GM18505 (cell line): ENCODE data around the gene DISC1.

Experiments
- ATAC-seq: cut with Tn5 transposase; IDR thresholded peaks from one replicate; pipeline ENCODE4 v1.9.1; 2021; ENCODE audit not compliant: unreplicated experiment
- POLR2A ChIP-seq: IDR thresholded peaks from 4 replicates; pipeline ENCODE4 v1.6.1; 2011; ENCODE audit warnings: borderline replicate concordance; ENCODE audit not compliant: insufficient read depth, insufficient read length; ENCODE audit errors: extremely low read depth

The DISC1 gene

DNA sequence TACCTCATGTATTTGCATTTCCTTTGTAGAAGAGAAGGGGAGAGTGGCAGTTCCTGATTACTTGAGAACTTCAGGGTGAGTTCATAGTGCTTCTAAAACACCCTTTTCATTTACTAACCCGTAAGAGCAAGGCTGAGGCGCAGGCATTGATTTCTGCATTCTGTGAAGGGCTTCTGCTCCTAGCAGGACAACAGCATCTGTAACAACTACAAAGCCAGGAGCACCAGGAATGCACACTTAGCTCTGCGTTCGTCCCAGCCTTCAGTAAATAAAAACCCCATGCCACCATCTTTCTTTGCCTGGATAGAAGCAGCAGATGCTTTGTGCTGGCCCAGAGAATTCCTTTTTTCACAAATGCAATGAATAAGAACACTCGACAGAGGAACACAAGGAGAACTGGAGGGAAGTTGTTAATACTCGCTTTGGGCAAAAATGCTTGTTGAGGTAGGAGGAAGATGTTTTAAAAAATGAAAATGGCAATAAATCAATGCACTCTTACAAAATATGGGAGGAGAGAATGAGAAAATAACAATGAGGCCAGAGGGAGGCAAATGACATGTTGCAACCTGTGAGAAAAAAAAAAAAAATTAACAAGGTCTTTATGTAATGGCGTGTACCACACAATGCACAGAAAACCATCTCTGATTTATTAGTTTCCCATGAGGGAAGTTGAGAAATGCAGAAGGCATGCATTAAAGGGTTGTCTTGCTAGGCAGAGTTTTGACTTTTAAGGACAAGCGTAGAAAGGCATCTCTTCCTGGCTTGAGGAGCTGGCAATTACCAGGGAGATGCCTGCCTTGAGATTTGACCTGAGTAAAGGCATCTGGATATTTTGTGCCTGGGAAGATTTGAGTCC lies 418.8 kb downstream of the DISC1 start:
- ATAC-seq: no peak
- TF ChIP-seq POLR2A: no peak

DNA sequence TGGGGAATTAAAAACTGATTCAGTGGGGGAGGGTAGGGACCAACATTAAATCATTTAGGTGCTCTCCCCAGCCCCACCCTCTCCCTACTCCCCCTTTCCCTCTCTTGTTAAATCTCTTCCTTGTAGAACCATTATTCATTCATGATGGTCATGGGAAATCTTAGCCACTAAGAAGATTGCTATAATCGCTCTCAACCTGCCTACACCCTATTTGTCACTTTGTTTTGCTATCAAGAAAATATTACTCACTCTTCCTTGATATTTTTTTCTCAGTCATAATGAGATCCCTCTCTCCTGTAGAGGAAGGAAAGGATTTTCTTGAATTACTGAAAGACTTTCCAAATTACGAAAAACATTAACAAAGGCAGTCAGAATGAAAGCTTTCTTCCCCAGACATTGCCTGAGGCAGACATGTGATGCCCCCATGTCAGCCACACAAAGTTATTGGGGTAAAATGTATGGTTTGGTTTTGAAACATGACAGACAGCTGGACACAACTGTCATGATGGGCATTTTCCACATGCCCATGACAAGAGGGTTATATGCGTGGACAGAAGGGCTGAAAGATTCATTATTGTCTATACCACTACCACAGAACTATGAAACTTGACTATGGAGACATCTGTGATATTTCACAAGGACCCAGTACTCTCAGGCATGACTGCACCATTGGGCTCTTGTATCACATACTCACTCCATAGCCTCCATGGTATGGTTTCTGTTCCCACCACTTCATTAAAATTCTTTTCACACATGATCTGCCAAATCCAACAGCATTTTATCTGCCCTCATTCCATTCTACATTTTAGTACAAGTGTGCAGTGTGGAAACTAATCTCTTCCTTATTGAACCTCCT lies 420.1 kb downstream of the DISC1 start:
- ATAC-seq: no peak
- TF ChIP-seq POLR2A: no peak

DNA sequence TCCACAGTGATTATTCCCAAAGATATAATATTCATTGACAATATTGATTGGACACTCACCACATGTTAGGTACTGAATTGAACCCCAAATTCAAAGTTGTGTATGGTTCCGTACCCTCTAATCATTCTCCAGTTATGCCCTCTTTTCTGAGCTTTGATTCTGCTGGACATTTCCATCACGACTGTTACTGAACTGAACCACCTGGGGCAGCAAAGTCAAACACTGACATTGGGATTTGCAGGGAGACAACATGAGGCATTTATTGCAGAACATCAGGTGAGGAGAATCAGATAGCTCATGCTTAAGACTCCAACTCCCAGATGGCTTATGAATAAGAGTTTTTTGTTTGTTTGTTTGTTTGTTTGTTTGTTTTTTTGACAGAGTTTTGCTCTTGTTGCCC lies 420.9 kb downstream of the DISC1 start:
- no peak for TF ChIP-seq POLR2A
- no peak for ATAC-seq

DNA sequence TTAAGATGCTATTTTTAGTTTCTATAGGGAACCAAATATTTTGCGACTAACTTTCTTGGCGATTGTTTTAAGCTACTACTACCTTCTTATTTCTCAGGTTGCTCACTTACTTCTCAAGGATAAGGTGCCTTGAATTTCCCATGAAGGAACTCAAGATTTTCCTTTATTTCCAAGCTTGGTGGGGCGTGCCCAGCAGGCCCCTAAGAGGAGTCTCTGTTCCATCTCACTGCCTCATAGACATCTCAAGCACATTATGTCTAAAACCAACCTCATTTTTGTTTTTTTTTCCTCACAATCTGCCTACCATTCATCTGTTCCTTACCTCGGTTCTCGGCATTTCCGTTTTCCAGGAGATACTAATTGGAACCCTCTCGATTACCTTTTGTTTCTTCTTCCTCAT lies 421.9 kb downstream of the DISC1 start:
- ATAC-seq: no peak
- no peak for TF ChIP-seq POLR2A

DNA sequence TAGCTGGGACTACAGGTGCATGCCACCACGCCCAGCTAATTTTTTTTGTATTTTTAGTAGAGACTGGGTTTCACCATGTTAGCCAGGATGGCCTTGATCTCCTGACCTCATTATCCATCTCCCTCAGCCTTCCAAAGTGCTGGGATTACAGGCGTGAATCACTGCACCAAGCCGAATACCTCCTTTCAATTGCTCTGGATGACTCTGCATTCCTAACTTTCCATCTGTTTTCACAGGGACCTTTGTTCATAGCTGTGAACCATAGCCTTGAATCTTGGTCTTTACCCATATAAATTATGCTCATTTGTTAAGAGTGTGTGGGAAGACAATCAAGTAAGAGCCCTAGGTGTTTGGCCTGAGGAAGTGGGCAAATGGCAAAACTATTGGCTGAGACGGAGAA lies 422.7 kb downstream of the DISC1 start:
- TF ChIP-seq POLR2A: no peak
- ATAC-seq: no peak

DNA sequence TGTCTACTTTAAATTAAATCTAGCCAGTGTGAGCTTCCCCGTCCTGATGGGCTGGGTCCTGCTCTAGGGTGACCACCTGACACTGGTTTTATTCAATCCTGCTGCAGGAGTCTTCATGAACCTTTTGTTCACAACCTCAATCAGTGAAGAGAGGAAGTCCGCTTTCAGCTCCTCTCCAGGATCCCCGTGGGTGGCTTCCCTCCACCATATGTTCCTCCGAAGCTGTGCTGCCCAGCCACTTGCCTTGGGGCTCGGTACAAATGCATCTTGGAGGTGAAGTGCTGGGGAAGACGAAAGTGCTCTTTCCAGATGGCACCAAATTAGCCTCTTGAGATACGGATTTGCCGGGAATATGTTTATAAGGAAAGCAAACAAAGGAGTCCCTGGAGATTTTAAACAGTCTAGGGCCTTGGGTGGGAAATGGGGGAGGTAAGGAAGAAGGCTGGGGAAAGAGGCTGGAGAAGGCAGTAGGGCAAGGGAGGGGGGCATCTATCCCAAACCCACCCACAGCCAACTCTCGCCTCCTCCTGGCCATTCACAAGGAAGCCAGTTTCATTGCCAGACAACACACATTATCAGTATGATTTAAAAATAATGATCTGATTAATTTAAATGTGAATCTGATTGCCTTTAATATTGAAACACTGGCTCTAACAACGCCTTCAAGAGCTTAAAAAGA lies 430.8 kb downstream of the DISC1 start:
- ATAC-seq: no peak
- no peak for TF ChIP-seq POLR2A

DNA sequence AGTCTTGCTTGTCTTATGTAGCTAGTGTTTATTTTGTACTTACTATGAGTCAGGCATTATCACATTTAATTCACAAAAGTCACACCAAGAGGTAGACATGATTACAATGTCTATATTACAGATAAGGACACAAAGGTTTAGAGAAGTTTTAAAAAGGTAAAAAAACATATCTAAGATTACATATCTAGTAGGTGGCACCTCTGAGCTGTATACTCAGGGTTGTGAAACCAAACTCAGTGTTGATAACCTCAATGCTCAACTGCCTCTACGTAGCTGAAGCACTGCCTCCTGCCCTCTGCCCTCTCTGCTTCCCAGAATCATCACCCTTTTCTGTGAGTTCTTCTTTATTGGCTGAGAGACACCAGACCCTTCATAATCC lies 431.3 kb downstream of the DISC1 start:
- no peak for TF ChIP-seq POLR2A
- no peak for ATAC-seq

DNA sequence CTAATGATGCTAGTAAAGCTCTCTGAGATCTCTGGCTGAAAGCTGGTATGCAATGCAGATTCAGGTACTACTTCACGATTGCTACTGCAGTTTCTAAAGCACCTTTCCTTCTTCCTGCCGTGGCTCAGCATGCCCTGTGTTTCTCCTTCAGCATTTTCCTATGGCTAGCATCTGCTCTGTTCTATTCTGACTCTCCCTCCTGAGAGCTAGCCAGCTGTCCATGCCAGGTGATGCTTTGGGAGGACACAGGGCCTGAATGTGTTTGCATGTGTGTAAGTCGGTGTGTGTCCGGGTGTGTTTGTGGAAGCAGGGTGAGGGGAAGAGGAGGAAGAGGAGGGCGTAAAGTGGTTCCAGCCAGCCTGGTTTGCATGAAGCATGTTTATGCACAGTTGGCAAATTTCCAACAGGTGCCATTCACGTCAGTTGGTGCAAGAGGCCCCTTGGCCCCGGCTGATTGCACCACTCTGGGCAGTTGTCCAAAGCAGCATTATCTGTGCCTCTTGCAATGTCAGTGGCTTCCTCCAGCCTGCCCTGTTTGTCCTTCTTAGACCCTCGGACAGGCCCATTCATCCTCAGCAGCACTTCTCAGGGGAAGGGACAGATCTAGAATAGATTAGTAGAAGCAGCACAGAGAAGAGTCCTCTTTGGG lies 433.3 kb downstream of the DISC1 start:
- TF ChIP-seq POLR2A: no peak
- ATAC-seq: no peak

DNA sequence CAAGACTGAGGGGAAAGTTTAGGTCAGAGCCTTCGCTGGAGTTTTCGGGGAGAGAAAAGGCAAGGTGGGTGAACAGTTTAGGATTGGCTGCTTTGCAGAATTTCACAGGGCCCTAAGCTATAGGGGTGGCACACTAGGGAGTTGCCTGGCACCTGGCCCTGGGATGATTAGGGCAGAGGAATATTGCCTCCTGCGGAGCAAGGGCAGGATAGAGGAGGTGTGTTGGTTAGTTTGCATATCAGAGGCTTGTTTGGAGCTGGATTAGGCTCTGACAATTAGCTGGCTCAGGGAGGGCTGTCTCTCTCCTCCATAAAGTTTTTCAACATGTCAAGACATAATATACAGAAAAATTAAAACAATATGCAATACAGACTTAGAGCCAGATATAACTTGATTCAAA lies 436.4 kb downstream of the DISC1 start:
- TF ChIP-seq POLR2A: no peak
- no peak for ATAC-seq

DNA sequence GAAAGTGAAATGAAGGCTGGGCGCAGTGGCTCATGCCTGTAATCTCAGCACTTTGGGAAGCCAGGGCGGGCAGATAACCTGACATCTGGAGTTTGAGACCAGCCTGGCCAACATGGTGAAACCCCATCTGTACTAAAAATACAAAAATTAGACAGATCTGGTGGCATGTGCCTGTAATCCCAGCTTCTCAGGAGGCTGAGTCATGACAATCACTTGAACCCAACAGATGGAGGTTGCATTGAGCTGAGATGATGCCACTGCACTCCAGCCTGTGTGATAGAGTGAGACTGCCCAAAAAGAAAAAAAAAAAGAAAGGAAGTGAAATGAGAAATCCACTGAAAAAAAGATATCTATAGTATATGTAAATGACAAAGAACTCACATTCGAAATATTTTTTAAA lies 439.9 kb downstream of the DISC1 start:
- no peak for ATAC-seq
- no peak for TF ChIP-seq POLR2A

DNA sequence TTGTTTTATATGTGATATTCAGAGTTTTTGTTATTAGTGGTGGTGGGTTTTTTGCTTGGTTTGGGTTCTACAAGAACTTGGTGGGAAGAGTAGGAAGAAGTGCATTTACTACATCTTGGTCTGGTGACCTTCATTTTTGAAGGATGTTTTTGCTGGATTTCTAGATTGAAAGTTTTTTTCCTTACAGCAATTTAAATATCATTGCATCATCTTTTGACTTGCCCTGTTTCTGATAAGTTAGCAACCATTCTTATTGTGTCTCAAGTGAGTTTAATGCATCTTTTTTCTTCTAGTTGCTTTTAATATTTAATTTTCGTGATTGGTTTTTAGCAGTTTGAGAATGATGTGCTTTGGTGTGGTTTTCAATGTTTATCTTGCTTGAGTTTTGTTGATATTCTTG lies 447.7 kb downstream of the DISC1 start:
- TF ChIP-seq POLR2A: no peak
- no peak for ATAC-seq

DNA sequence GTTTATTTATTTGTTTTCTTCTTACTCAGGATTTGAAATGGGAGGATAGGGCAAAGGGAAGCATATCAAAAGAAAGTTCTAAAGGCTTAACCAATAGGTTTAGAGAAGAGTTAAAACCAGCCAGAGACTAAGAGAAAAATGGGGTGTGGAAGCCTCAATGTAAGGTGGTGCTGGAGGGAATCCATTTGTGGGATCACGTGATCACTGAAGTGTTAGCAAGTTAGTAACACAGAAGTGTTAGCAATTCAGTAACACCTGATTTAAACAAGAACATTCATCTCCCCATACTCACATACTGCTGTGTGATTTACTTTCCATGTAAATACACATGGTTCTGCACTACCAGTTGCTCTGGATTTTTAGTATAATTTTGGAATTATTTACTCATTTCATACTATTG lies 451.2 kb downstream of the DISC1 start:
- TF ChIP-seq POLR2A: no peak
- ATAC-seq: no peak
